GM18867 (cell line): ENCODE results near the gene TUT7.

ENCODE experiments used
- ATAC-seq: cut with Tn5 transposase; IDR thresholded peaks from one replicate; pipeline ENCODE4 v1.9.1; 2021; ENCODE audit warnings: mild to moderate bottlenecking, moderate library complexity; ENCODE audit not compliant: unreplicated experiment

TUT7 gene

GRCh38 chr9:86351880-86352279 is 2.3 kb downstream of the TUT7 start:
- no peak for ATAC-seq

DNA sequence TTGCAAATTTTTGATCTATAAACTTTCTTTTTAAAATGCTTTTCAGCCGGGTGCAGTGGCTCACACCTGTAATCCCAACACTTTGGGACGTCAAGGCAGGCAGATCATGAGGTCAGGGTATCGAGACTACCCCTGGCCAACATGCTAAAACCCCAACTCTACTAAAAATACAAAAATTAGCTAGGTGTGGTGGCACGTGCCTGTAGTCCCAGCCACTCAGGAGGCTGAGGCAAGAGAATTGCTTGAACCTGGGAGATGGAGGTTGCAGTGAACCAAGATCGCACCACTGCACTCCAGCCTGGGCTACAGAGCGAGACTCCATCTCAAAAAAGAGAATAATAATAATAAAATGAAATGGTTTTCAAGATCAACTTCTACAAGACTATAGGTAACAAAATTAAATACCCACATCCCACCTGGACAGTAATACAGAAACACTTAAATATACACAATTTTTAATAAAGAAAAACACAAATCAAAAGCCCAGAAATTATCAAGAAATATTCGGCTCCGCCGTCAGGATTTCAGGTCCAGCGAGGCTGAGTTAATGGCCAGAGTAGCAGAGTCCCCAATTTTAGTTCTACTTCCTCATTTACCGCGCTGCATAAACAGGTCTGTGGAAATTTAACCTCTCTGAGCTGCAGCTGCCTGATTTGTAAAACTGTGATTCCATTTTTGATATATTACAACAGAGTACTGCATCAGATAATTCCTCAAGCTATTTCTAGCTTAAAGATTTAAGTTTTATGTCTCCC is 4.0 kb downstream of the TUT7 start:
- peak; percentile 30 for ATAC-seq

DNA sequence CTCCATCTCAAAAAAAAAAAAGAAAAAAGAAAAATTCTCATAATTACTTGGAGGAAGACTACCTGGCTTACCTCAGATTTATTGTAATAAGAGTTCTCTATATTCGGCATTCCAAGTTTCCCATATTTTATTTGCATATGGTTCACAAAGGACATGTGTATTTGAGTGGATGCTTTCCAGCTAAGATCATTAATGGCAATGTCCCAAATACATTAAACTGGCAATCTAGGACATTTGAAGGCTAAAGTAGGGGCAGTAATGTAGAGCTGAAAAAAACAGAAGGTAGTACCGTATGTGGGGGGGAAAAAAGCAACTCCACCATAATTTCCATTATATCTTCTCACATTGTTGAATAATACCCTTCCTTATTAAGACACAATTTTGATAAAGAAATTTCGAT is 4.9 kb downstream of the TUT7 start:
- no peak for ATAC-seq

GRCh38 chr9:86347991-86348390 is 6.2 kb downstream of the TUT7 start:
- no peak for ATAC-seq

DNA sequence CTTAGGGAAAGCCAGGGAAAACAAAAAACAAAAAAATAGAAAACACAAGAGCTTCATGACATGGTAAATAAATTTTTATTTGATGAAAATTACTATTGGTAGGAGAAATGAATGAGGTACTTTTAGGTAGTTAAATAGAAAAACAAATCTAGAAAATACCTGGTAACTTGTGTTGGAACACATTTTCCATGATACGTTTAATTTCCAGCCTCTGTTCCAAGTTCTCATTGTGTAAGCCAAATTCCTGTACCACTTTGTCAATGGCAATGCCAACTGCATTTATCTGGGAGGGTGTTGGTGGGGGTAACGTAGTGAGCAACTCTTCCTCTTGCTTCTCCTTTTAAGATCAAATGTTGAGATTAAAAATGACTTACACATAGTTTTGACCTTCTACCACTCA is 9.4 kb downstream of the TUT7 start:
- ATAC-seq: no peak

GRCh38 chr9:86342269-86342668 is 11.9 kb downstream of the TUT7 start:
- ATAC-seq: no peak

DNA sequence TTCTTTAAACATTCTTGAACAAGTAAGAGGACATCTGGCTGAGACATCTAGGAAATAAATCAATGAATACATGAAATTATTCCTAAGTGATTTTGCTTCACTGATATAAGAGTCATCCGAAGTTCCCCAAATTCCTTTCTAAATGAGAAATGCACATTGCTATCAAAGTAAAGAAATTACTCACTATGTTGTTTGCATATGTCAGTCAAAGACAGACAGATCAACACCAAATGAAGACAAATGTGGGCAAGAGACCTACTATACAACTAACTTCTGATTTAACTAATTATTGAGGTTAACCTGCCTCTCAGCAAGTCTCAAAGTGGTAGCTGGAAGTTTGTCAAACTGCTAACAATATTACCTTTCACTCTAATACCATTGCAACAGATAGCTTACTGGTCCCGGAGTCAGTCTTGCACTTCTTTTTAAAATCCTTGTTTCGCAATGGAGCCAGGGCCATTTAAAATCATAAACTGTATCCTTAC is 13.2 kb downstream of the TUT7 start:
- ATAC-seq: peak; percentile 29

GRCh38 chr9:86340356-86341006 is 13.7 kb downstream of the TUT7 start:
- ATAC-seq: peak; percentile 28

DNA sequence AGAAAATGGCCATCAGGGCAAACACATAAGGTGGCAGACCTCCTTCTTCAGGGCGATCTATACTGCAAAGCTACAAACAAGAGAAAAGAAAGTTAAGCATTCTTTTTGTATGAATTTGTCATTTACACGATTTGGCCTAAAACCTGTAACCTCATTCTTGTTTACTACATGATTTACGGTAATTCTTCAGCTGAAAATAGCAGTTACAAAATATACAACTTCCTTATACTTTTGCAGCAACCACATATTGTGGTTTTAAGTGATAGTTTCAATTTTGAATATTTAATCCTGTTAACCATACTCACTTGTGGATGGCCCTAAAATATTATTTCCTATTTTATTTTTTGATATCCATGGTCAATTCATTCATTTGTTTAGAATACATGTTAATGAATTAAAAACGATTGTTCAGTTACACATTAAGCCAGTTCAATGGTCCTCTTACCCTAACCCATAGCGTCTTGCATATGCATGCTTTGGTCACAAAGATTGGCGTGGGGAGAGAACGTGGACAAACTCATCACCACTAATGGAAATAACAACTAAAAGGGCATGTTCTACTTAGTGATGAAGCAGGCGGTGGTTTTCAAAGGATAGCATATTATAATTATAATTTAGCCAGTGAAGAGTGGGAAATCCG is 16.6 kb downstream of the TUT7 start:
- peak; percentile 42 for ATAC-seq

DNA sequence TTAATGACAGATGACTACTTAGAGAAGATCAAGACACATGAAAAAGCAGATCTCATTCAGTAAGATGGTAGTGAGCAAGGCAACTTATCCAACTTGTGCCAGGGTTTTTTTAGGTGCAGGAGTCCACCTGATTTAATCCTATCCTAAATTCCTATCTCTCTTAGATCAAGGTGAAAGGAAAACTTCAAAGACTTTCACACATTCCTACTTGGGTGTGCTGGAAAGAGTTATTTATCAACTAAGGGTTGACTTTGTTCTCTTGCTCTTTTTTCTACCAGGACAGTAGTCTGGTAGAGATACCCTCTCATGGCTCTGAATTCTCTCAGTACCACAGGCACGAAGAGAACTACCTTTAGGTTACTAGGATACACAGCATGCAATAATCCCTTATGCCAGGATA is 18.2 kb downstream of the TUT7 start:
- ATAC-seq: no peak

GRCh38 chr9:86333651-86334050 is 20.6 kb downstream of the TUT7 start:
- no peak for ATAC-seq

DNA sequence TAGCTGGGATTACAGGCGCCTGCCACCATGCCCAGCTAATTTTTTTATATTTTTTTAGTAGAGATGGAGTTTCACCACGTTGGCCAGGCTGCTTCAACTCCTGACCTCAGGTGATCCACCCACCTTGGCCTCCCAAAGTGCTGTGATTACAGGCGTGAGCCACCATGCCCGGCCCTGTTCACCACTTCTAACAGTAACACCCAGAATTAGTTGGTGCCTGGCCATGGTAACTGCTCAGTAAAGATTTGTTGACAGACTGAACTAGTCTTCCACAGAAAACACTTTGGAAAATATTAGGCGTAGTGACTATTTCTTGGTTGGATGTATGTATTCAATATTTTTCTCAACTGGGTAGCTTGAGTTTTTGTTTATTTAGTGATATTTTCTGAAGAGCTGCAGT is 24.0 kb downstream of the TUT7 start:
- no peak for ATAC-seq

DNA sequence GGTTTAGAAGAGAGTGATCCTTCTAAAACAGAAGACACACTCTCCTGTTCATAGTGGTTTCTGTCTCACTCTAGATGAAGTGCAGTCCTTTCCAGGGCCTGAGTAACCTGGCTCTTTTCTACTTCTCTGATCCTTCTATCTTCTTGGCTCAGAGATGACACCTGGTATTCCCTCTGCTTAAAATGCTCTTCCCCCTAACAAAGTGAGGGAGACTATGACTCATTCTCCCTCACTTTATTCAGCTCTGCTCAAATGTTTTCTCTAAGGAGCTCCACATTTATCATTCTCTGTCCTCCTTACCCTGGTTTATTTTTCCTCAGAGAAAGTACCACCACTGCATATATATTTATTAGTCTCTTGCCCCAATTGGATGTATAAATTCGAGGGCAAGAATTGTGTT is 24.6 kb downstream of the TUT7 start:
- ATAC-seq: no peak

GRCh38 chr9:86328156-86328555 is 26.1 kb downstream of the TUT7 start:
- ATAC-seq: no peak

- no peak for ATAC-seq
These were observed 27.7 kb downstream of the TUT7 start for GRCh38 chr9:86326536-86326935.

- no peak for ATAC-seq
These were observed 29.3 kb downstream of the TUT7 start for GRCh38 chr9:86324901-86325300.

GRCh38 chr9:86324308-86324707 is 29.9 kb downstream of the TUT7 start:
- peak; percentile 45 for ATAC-seq

DNA sequence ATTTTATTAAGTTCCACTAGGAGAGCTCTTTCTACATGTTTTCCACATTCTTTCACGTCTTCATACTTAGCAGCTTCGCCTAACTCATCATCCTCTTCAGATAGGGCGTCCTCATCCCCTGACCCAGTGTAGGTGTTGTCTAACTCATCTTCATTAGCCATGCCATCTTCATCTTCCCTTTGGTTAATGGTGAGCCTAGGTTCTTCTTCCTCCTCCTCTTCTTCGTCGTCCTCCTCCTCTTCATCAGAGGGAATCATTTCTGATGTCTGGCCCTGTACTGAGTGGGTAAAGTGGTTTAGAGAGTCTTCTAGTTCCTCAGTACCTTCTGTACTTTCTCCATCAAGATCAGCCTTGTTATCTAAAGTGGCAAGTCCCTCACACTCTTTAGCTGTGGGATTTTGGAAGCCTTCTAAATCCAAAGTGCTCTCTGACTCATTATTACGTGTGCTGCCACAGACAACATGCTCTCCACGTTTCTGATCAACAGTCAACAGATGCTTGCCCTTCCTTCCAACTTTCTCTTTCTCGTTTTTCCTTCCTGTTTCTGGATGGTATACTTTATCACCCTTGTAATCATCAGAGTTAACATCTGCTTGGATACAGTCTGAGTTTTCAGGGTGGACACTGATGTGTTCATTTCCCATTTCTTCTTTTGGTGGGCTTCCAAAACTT is 31.1 kb downstream of the TUT7 start:
- ATAC-seq: no peak

- ATAC-seq: no peak
These were observed 32.8 kb downstream of the TUT7 start for GRCh38 chr9:86321373-86321772.

DNA sequence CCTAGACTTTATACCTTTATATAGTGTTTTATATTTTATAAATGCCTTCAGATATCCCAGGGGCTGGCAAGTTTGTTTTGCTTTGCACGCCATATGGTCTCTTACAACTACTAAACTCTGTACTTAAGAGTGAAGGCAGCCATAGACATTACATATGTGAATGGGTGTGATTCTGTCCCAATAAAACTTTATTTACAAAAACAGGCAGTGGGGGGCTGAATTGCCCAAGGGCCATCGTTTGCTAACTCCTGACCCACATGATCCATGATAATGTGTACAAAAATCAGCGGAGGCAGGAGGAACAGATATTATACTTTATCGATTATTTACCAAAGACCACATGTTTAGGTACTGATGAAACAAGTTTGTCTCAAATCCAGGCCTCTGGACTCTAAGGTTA is 36.0 kb downstream of the TUT7 start:
- no peak for ATAC-seq

DNA sequence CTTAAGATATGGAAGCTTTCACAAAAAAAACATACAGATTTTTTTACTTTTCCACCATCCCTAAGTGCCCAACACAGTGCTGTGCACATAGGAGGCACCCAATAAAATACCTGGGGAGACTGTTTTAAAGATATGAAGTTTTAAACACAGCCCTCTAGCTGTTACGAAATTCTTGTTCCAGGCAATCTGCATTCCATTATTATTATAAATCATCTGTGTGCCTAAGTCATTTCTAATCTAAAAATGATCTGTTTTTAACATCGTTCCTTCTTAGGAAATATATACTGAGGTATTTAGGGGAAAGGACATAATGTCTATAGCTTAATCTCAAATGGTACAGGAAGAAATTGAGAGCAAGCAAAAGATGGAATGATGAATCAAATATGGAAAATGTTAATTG is 39.1 kb downstream of the TUT7 start:
- no peak for ATAC-seq
